Fibroblast of lung (primary cell): Measurements from ENCODE around the gene PRKAG1.

ENCODE experiments used
- EZH2 ChIP-seq: IDR thresholded peaks from 2 replicates; pipeline ENCODE4 v1.5.1; 2012; ENCODE audit warnings: low read length, control low read depth, mild to moderate bottlenecking; ENCODE audit errors: missing control alignments
- TF ChIP-seq, protein P1 (sequence below), 2 donors: IDR thresholded peaks in 1 of 2; conservative IDR thresholded peaks in 1 of 2; 1 replicate in 1 of 2; 2 replicates in 1 of 2; pipeline ENCODE4 v1.5.1; 2011 to 2012; ENCODE audit warnings: low read length in 2 of 2, control low read depth in 1 of 2, inconsistent platforms in 1 of 2, low read depth in 1 of 2, mild to moderate bottlenecking in 1 of 2

DNA sequence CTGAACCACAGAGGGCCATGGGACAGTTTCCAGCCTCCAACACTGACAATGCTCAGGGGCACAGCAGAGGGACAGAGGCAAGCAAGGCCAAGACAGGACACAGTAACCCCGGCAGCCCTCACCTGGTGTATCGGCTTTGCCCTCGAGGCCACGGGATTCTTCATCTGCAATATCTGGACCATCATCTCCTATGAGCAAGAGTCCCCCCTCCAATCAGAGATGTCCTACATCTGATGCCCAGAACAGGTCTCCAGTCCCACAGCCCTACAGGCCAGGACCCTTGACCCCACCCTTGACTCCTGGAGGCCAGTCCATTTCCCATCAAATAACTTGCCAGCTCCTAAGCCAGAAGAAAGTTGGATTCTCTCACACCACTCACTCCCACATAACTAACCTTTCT lies 24.7 kb upstream of the PRKAG1 start:
- TF ChIP-seq, protein P1, sequence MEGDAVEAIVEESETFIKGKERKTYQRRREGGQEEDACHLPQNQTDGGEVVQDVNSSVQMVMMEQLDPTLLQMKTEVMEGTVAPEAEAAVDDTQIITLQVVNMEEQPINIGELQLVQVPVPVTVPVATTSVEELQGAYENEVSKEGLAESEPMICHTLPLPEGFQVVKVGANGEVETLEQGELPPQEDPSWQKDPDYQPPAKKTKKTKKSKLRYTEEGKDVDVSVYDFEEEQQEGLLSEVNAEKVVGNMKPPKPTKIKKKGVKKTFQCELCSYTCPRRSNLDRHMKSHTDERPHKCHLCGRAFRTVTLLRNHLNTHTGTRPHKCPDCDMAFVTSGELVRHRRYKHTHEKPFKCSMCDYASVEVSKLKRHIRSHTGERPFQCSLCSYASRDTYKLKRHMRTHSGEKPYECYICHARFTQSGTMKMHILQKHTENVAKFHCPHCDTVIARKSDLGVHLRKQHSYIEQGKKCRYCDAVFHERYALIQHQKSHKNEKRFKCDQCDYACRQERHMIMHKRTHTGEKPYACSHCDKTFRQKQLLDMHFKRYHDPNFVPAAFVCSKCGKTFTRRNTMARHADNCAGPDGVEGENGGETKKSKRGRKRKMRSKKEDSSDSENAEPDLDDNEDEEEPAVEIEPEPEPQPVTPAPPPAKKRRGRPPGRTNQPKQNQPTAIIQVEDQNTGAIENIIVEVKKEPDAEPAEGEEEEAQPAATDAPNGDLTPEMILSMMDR (conservative IDR thresholded peaks at IDR 0.05 in 1 of 2, IDR thresholded peaks at IDR 0.05 in 1 of 2; ENCODE audit: low read depth in 1 of 2, low read length in 2 of 2), result no peak
- TF ChIP-seq EZH2, result no peak
